HUES48 (cell line): ENCODE results near the gene NNAT.
A peak's percentile ranks its signal among the peaks of the same experiment; 100 is the strongest.

Source experiments
- H3K27ac ChIP-seq: one replicate; pipeline ENCODE4 v1.7.0; 2013; ENCODE audit warnings: low read depth, low read length, inconsistent platforms
- H3K27me3 ChIP-seq: 2 replicates; pipeline ENCODE4 v1.6.1; 2013; ENCODE audit warnings: mild to moderate bottlenecking, low read length; ENCODE audit not compliant: control insufficient read depth, insufficient read depth
- H3K36me3 ChIP-seq: 2 replicates; pipeline ENCODE4 v1.6.1; 2013; ENCODE audit warnings: low read length; ENCODE audit not compliant: control insufficient read depth, insufficient read depth
- H3K4me1 ChIP-seq: 2 replicates; pipeline ENCODE4 v1.6.1; 2013; ENCODE audit warnings: mild to moderate bottlenecking, low read length; ENCODE audit not compliant: control insufficient read depth, insufficient read depth
- H3K4me3 ChIP-seq: 2 replicates; pipeline ENCODE4 v1.5.1; 2013; ENCODE audit warnings: mild to moderate bottlenecking, low read depth, low read length
- H3K9ac ChIP-seq: 2 replicates; pipeline ENCODE4 v1.6.1; 2013; ENCODE audit warnings: mild to moderate bottlenecking, low read depth, low read length, moderate library complexity
- H3K9me3 ChIP-seq: 2 replicates; pipeline ENCODE4 v1.6.1; 2013; ENCODE audit warnings: low read length; ENCODE audit not compliant: control insufficient read depth, insufficient read depth

NNAT gene

GRCh38 chr20:37559312-37560027, 38.4 kb downstream of the NNAT start:
- no peaks in the 10 kb centered on the region for H3K27me3 ChIP-seq
- H3K4me3 ChIP-seq, result no peak overlapping the region
- no peak overlapping the region for H3K27ac ChIP-seq
- no peak overlapping the region for H3K9ac ChIP-seq
- H3K36me3 ChIP-seq, result no peaks in the 10 kb centered on the region
- H3K9me3 ChIP-seq, result no peaks in the 10 kb centered on the region
- no peaks in the 10 kb centered on the region for H3K4me1 ChIP-seq

GRCh38 chr20:37560629-37561028, 39.6 kb downstream of the NNAT start:
- peaks cover 6% of the 10 kb centered on the region; the same call in 1 of the 2 replicates for H3K27me3 ChIP-seq
- no peak overlapping the region for H3K27ac ChIP-seq
- no peak overlapping the region for H3K9ac ChIP-seq
- H3K9me3 ChIP-seq, result no peaks in the 10 kb centered on the region
- H3K4me3 ChIP-seq, result no peak overlapping the region
- no peaks in the 10 kb centered on the region for H3K36me3 ChIP-seq
- no peaks in the 10 kb centered on the region for H3K4me1 ChIP-seq

- H3K9ac ChIP-seq, result no peak overlapping the region
- H3K4me1 ChIP-seq, result peaks cover 12% of the 10 kb centered on the region
- no peak overlapping the region for H3K4me3 ChIP-seq
- peaks cover 11% of the 10 kb centered on the region; the same call in 1 of the 2 replicates for H3K27me3 ChIP-seq
- H3K27ac ChIP-seq, result no peak overlapping the region
- H3K9me3 ChIP-seq, result no peaks in the 10 kb centered on the region
- no peaks in the 10 kb centered on the region for H3K36me3 ChIP-seq
Measured at GRCh38 chr20:37562695-37563480, 41.8 kb downstream of the NNAT start.

DNA sequence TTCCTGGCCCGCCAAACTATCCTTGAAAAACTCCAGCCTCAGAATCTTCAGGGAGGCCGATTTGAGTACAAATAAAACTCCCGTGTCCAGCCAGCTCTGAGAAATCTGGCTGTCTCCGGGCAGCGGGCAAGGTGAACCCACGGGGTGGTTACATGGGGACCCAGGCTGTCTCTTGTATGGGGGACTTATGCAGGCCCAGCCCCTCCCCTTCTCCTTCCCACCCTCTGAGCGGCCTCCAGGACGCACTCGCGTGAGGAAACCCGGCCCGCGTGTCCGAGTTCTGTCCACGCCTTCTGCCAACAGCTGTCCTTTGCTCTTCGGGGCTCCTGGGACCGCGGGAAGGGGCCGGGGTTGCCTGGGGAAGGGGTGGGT, 43.0 kb downstream of the NNAT start:
- Histone ChIP-seq H3K4me1 (peaks cover 17% of the 10 kb centered on the region), H3K27me3 (peaks cover 11% of the 10 kb centered on the region; the same call in 1 of the 2 replicates), H3K9me3 (no peaks in the 10 kb centered on the region), H3K9ac (no peak overlapping the region), H3K36me3 (no peaks in the 10 kb centered on the region), H3K4me3 (no peak overlapping the region), H3K27ac (no peak overlapping the region)

- Histone ChIP-seq H3K9me3 (no peaks in the 10 kb centered on the region), H3K27ac (no peak overlapping the region), H3K4me1 (peaks cover 17% of the 10 kb centered on the region), H3K36me3 (no peaks in the 10 kb centered on the region), H3K9ac (no peak overlapping the region), H3K4me3 (no peak overlapping the region), H3K27me3 (peaks cover 11% of the 10 kb centered on the region; the same call in 1 of the 2 replicates)
Measured at GRCh38 chr20:37564388-37565133, 43.5 kb downstream of the NNAT start.

DNA sequence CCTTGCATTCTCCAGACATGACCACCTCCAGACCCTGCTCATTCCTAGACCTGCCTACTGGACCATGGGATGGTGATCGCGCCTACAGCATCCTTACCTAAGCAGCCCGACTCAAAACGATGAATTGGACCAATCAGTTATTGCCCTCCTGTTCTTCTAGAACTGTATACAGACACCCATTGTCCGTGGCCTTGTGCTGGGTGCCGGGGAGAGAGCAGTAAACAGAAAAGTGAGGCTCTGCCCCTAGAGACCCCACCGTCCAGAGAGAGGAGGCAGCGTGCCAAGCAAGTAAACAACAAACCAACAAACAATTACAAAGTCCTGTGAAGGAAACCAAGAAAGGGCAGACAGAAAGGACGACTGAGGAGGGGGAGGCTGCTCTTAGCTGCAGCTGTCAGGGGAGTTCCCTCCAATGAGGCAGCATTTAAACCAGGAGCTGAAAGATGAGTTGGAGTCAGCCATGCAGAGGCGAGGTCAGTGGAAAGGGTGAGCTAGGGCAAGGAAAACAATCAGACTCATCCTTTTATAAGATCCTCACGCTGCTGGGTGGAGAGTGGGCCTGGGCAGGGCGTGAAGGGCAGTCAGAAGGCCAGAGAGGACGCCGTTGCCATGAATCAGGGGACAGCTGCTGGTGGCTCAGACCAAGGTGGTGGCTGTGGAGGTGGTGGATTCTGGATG, 44.2 kb downstream of the NNAT start:
- Histone ChIP-seq H3K27ac (no peak overlapping the region), H3K36me3 (no peaks in the 10 kb centered on the region), H3K4me3 (no peak overlapping the region), H3K4me1 (peaks cover 17% of the 10 kb centered on the region), H3K27me3 (peaks cover 11% of the 10 kb centered on the region; the same call in 1 of the 2 replicates), H3K9me3 (no peaks in the 10 kb centered on the region), H3K9ac (no peak overlapping the region)

- Histone ChIP-seq H3K9me3 (no peaks in the 10 kb centered on the region), H3K4me1 (peaks cover 17% of the 10 kb centered on the region), H3K9ac (no peak overlapping the region), H3K27me3 (peaks cover 11% of the 10 kb centered on the region; the same call in 1 of the 2 replicates), H3K27ac (no peak overlapping the region), H3K4me3 (no peak overlapping the region), H3K36me3 (no peaks in the 10 kb centered on the region)
Measured at GRCh38 chr20:37566590-37567330, 45.7 kb downstream of the NNAT start.

GRCh38 chr20:37567331-37567665, 46.2 kb downstream of the NNAT start:
- Histone ChIP-seq H3K4me3 (no peak overlapping the region), H3K27ac (no peak overlapping the region), H3K36me3 (no peaks in the 10 kb centered on the region), H3K9ac (no peak overlapping the region), H3K9me3 (no peaks in the 10 kb centered on the region), H3K27me3 (peaks cover 11% of the 10 kb centered on the region; the same call in 1 of the 2 replicates), H3K4me1 (peaks cover 17% of the 10 kb centered on the region)

- H3K4me3 ChIP-seq, result peak overlapping the region; percentile 47
- H3K27ac ChIP-seq, result peak overlapping the region; percentile 50
Measured at GRCh38 chr20:37567671-37568588, 46.9 kb downstream of the NNAT start.

More at GRCh38 chr20:37567671-37568588, 46.9 kb downstream of the NNAT start:
- no peaks in the 10 kb centered on the region for H3K9me3 ChIP-seq
- peaks cover 17% of the 10 kb centered on the region for H3K4me1 ChIP-seq
- no peaks in the 10 kb centered on the region for H3K36me3 ChIP-seq
- H3K27me3 ChIP-seq, result peaks cover 11% of the 10 kb centered on the region; the same call in 1 of the 2 replicates
- no peak overlapping the region for H3K9ac ChIP-seq
